ENCODE measurements around the gene BDH2.
A peak's percentile ranks its signal among the peaks of the same experiment; 100 is the strongest.

Gene BDH2

GRCh38 chr4:103079621-103080020 lies 20.0 kb downstream of the BDH2 start:
- DNase-seq, result no peak

- DNase-seq, result no peak
Observed at GRCh38 chr4:103076747-103077347, 22.8 kb downstream of the BDH2 start, which contains the start of gene SLC9B2. SLC9B2 (minus strand) TSS chr4:103076761; CDS start chr4:103067550, 9,211 bp downstream.

GRCh38 chr4:103075894-103076746 lies 23.5 kb downstream of the BDH2 start:
- peak; percentile 79 for DNase-seq

- DNase-seq, result no peak
Observed at GRCh38 chr4:103075435-103075893, 24.2 kb downstream of the BDH2 start.

GRCh38 chr4:103074744-103075434 lies 24.7 kb downstream of the BDH2 start:
- DNase-seq, result no peak

GRCh38 chr4:103073792-103074438 lies 25.7 kb downstream of the BDH2 start:
- DNase-seq, result no peak

- no peak for DNase-seq
Observed at GRCh38 chr4:103067841-103068547, 31.6 kb downstream of the BDH2 start.

- DNase-seq, result no peak
Observed at GRCh38 chr4:103060453-103061148, 39.0 kb downstream of the BDH2 start.

- DNase-seq, result no peak
Observed at GRCh38 chr4:103054030-103054429, 45.6 kb downstream of the BDH2 start.

GRCh38 chr4:103052779-103053178 lies 46.9 kb downstream of the BDH2 start:
- no peak for DNase-seq

- DNase-seq, result no peak
Observed at GRCh38 chr4:103052145-103052544, 47.5 kb downstream of the BDH2 start.

- DNase-seq, result no peak
Observed at GRCh38 chr4:103050736-103051436, 48.7 kb downstream of the BDH2 start.

- DNase-seq, result peak; percentile 64
Observed at GRCh38 chr4:103046416-103047290, 53.0 kb downstream of the BDH2 start.

GRCh38 chr4:103044183-103044582 lies 55.5 kb downstream of the BDH2 start:
- no peak for DNase-seq

- no peak for DNase-seq
Observed at GRCh38 chr4:103036169-103036568, 63.5 kb downstream of the BDH2 start.

- DNase-seq, result no peak
Observed at GRCh38 chr4:103032574-103032973, 67.1 kb downstream of the BDH2 start.

- DNase-seq, result no peak
Observed at GRCh38 chr4:103030791-103031190, 68.8 kb downstream of the BDH2 start.

GRCh38 chr4:103029300-103029699 lies 70.3 kb downstream of the BDH2 start:
- no peak for DNase-seq

Data from CD4-positive, alpha-beta T cell treated with Interleukin-21 for 1 hour (primary cell).